C4-2B (cell line): ENCODE measurements around the gene DCLK3.

Experiments
- H3K27ac ChIP-seq: fragments of 450-650 bp; 2 replicates; pipeline ENCODE4 v1.5.1; 2017
- ZFX ChIP-seq: fragments of 450-650 bp; IDR thresholded peaks from 2 replicates; pipeline ENCODE4 v1.6.1; 2017
- TF ChIP-seq, protein P1 (sequence below): fragments of 450-650 bp; conservative IDR thresholded peaks from 2 replicates; pipeline ENCODE4 v1.5.1; 2017; ENCODE audit warnings: mild to moderate bottlenecking

The DCLK3 gene

DNA sequence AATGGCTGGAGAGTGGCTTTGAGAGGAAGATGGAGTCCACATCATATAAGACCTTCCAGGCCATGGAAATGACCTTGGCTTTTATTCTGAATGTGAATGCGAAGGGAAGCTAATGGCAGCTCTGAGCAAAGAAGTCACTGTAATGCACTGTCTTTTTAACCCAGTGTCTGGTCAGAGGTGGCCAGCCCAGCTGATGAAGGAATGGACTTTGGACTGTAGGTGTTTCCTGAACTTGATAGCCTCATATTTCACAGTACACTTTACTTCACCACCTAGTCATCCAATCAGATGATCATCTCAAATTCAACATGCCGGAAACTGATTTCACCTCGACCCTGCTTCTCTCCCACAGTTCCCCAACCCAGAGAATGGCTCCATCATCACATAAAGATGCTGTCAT is 33.4 kb downstream of the DCLK3 start:
- TF ChIP-seq ZFX: no peak
- TF ChIP-seq, protein P1, sequence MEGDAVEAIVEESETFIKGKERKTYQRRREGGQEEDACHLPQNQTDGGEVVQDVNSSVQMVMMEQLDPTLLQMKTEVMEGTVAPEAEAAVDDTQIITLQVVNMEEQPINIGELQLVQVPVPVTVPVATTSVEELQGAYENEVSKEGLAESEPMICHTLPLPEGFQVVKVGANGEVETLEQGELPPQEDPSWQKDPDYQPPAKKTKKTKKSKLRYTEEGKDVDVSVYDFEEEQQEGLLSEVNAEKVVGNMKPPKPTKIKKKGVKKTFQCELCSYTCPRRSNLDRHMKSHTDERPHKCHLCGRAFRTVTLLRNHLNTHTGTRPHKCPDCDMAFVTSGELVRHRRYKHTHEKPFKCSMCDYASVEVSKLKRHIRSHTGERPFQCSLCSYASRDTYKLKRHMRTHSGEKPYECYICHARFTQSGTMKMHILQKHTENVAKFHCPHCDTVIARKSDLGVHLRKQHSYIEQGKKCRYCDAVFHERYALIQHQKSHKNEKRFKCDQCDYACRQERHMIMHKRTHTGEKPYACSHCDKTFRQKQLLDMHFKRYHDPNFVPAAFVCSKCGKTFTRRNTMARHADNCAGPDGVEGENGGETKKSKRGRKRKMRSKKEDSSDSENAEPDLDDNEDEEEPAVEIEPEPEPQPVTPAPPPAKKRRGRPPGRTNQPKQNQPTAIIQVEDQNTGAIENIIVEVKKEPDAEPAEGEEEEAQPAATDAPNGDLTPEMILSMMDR: no peak

DNA sequence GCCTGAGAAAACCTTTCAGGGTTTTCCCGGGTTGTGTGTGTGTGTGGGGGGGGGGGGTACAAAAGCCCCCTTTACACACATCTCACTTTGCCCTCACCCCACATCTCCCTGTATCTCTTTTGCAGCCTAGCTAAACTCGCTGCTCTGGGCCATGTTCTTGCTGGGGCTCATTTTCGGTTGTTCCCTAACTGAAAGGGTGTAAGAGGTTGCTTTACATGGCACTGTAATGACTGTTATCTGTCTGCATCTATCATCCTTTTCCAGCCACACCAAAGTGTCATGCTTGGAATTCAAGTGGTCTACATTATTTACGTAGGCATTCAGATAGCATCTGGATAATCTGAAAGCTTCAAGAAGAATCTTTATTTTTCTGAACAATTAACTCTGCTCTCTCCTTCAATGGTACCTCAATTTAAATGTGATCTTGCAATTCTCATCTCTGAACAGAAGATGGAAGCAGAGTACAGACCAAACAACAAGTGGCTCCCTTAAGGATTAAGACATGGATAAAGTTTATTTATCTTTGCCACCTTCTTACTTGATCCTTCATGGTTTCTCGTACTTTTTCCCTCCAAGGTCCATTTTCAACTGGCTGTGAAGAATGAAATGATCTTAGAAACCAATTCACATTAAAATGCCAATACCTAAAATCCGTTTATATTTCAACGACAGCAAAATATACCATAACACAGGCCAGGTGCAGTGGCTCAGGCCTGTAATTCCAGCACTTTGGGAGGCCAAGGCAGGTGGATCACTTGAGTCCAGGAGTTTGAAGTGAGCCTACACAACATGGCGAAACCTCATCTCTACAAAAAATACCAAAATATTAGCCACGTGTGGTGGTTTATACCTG is 34.9 kb downstream of the DCLK3 start:
- no peak overlapping the region for H3K27ac ChIP-seq
- TF ChIP-seq ZFX: no peak
- TF ChIP-seq, protein P1: peak; percentile 79

More for the DNA sequence above, 33.4 kb downstream of the DCLK3 start:
- no peak overlapping the region for H3K27ac ChIP-seq

DNA sequence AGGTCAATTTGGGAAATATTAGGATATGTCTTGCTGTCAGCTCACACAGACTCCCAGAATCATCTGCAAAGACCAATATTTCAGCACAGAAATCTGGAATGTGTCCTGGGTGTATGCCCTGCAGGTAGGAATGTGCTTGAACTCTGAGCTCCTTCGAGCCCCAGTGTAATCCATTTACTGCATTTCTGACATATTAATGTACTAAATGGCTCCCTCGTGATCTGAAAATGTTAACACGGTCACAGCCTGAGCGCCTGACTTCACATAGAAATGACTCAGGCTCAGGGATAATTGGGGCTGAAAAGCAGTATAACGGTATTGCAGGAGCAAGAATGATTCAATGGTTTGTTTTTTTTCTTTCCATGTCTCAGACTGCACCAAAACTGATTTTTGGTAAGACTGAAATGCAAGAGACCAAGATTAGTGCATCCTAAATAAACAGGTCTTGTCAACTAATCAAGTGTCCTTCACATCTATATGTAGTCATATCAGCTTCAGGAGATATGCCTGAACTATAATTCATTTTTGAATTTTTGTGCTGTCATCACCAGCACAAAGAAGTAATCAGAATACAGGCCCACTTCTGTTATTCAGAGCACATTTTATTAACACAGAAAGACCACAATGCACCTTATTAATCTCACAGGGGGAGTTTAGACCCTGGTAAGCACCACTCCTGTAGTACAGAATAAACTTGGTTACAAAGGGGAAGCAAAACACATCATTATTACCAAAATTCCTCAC is 49.8 kb downstream of the DCLK3 start:
- TF ChIP-seq, protein P1: no peak
- TF ChIP-seq ZFX: no peak
- H3K27ac ChIP-seq: no peak overlapping the region

DNA sequence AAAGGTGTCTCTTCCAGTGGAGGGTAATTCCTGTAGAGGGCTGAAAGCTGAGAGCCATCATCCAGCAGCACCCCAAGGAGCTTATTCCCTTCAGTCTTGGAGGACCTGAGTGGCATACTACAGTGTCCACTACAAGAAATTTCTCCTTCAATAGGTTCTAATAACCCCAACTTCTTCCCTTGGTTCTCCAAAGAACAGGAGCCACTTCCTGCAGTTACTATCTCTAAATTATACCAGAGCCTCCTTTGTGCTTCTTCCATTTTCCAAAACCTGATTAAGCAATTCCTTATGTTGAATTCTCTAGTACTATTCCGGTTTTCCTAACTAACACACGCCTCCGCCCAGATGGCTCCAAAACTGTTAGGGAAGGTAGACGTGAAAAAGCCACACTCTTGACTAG is 50.4 kb downstream of the DCLK3 start:
- H3K27ac ChIP-seq: no peak overlapping the region
- TF ChIP-seq ZFX: no peak
- TF ChIP-seq, protein P1: no peak

DNA sequence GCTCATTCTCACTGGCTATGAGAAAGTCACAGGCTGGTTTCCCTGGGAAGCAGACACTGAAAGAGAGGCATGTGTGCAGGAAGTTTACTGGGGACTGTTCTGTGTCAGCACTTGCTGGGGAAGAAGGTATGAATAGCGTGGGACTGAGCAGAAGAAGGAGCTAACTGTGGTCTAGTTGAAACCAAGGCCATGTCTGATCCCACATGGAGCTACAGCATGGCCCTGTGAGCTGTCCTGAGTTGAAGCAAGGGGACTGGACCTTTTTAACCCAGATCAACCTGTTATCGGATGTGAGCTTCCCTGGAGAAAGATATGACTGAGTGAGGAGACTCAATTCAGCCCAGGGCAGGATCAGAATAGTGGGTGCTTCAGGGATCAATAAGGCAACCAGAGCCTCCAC is 53.7 kb downstream of the DCLK3 start:
- H3K27ac ChIP-seq: no peak overlapping the region
- TF ChIP-seq ZFX: no peak
- TF ChIP-seq, protein P1: no peak

DNA sequence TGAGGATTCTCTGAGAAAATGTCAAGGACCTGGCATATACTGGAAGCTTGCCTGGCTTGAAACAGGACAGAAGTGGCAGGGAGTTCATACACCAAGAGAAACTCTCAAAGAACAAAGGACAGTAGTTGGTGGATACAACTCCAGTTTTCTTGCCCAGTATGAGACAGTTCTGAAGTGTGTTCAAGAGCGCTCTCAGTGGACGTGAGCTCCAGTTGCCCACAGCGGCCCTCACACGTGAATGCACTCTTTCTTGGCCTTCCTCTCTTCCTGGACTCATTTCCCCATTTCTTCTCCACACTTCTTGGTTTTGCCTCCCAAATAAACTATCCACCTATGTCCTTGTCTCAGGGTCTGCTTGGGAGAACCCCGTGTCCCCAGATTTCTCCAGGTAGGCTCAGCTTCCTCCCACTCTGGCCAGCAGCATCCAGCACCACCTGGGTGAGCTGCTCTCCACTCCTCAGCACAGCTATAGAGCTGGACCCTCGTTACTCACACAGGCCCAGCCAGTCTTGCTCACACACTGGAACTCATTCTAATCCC is 54.5 kb downstream of the DCLK3 start:
- TF ChIP-seq, protein P1: no peak
- no peak for TF ChIP-seq ZFX
- H3K27ac ChIP-seq: no peak overlapping the region

DNA sequence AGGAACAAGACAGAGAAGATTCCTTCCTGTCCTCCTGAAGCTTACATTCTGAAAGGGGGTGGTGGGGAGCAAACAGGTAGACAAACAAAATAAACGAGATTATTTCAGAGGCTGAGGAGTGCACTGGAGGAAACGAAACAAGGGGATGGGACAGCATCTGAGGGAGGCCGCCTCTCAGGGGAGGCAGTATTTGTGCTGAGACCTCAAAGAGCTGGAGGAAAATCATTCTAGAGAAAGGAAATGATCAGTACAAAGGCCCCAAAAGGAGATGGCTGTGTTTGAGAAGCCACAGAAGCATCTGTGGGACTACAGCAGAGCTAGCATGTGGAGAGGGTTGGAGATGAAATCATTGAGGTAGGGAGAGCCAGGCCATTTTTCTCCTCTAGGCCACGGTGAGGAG is 55.1 kb downstream of the DCLK3 start:
- no peak overlapping the region for H3K27ac ChIP-seq
- TF ChIP-seq ZFX: no peak
- TF ChIP-seq, protein P1: no peak
